HG03135 (cell line): Measurements from ENCODE around the gene MED22.

ENCODE experiments used
- ATAC-seq: cut with Tn5 transposase; IDR thresholded peaks from one replicate; pipeline ENCODE4 v1.9.1; 2021; ENCODE audit warnings: mild to moderate bottlenecking, moderate library complexity; ENCODE audit not compliant: unreplicated experiment

Gene MED22

GRCh38 chr9:133356391-133357091 is 8.6 kb upstream of the MED22 start, which contains the start of the genes SURF1 and SURF2:
Gene SURF1, minus strand, starts transcription at chr9:133356487. Its CDS starts 34 bp downstream, at chr9:133356453.
Gene SURF2, plus strand, starts transcription at chr9:133356550. Its CDS starts 43 bp downstream, at chr9:133356593.
- peak; percentile 72 for ATAC-seq

GRCh38 chr9:133355881-133356357 is 8.0 kb upstream of the MED22 start:
- ATAC-seq, result peak; percentile 28

- no peak for ATAC-seq
Measured at GRCh38 chr9:133354766-133355165, 6.8 kb upstream of the MED22 start.

- no peak for ATAC-seq
Measured at GRCh38 chr9:133353548-133353947, 5.6 kb upstream of the MED22 start.

DNA sequence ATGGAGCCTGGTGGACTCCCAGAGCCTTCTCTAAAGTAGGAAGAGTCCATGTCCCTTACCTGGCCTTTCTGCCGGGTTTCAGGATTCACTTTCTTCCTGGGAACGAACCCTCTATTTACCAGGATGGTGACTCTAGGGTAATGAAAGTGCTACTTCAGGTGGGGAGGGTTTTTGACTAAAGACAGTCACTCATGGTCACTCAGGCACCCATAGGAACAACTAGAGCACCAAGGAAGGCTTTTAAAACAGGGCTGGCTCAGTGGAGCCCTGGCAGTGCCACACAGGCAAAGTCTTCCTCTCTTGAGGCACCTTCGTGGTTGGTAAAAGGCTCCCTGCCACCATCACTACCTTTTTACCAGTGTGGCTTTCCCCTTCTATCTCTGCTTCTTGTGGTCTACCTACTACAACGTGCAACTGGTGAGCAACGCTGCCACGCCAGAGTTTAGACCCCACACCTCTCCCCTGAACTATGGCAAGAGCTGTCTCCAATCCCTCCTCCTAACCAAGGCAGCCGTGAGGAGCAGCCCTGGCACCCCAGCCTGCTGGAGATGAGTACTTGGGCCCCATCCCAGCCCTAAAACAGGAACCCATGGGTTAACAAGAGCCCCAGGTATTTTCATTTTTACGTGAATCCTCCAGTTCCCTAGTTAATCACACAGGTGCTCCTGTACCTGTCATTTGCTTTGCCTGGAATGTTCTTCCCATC is 4.9 kb upstream of the MED22 start:
- ATAC-seq, result no peak

- no peak for ATAC-seq
Measured at GRCh38 chr9:133351908-133352634, 4.1 kb upstream of the MED22 start.

- no peak for ATAC-seq
Measured at GRCh38 chr9:133351526-133351907, 3.6 kb upstream of the MED22 start.

GRCh38 chr9:133349965-133350616 is 2.2 kb upstream of the MED22 start:
- no peak for ATAC-seq

- no peak for ATAC-seq
Measured at GRCh38 chr9:133348718-133349573, 1.0 kb upstream of the MED22 start.

- ATAC-seq, result peak; percentile 14
Measured at GRCh38 chr9:133347515-133347984, 381 bp downstream of the MED22 start.

- no peak for ATAC-seq
Measured at GRCh38 chr9:133346021-133346785, 1.7 kb downstream of the MED22 start.

GRCh38 chr9:133345596-133345995 is 2.3 kb downstream of the MED22 start:
- no peak for ATAC-seq

DNA sequence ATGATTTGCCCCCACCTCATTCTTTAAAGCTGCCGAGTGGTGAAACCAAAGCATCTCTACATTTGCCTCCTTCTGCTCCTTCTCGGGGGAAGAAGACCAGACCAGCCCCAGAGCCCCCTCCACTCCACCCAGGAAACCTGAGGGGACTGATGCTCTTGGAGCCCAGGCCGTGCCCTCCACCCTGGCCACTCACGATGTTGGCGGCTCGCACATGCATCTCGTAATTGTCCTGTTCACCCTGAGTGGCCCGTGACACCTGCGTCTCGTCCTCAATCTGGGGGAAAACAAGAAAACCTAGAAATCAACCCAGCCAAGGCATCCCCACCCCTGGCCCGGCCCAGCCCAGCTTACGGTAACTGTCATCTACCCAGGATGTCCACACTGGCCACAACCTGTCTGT is 3.0 kb downstream of the MED22 start:
- ATAC-seq, result no peak

- no peak for ATAC-seq
Measured at GRCh38 chr9:133344071-133344470, 3.9 kb downstream of the MED22 start.

DNA sequence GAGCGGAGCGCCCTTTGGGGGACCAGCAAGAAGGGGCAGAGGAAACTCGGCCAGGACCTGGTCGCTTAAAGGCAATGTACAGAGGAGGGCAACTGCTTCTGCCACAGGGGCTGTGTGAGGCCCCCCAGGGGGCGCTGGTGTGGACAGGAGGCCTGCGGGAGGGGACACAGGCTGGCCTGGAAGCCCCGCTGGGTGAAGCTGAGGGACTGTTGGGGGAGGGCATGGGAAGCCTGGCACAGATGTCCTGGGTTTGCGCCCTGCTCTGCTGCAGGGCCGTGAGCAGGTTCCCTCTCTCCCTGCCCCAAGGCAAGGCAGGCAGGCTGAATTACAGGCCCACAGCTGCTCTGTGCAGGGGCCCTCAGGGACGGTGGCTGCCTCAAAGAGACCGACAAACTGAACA is 5.4 kb downstream of the MED22 start:
- no peak for ATAC-seq

DNA sequence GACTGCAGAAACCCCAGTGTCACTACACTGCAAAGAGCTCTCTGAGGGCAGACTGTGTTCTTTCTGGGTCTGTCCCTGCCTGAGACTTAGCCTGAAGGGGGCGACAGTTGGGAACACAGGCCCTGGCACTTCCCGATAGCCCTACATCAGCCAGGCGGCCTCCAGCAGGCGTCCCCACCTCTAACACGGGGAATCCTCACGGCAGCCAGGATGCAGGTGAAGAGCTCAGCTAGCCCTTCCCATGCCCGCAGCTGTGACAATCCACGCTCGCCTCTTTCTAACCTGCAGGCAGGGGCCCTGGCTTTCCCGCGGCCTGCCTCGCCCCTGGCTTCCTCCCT is 5.9 kb downstream of the MED22 start:
- no peak for ATAC-seq

- no peak for ATAC-seq
Measured at GRCh38 chr9:133341369-133342068, 6.4 kb downstream of the MED22 start.

DNA sequence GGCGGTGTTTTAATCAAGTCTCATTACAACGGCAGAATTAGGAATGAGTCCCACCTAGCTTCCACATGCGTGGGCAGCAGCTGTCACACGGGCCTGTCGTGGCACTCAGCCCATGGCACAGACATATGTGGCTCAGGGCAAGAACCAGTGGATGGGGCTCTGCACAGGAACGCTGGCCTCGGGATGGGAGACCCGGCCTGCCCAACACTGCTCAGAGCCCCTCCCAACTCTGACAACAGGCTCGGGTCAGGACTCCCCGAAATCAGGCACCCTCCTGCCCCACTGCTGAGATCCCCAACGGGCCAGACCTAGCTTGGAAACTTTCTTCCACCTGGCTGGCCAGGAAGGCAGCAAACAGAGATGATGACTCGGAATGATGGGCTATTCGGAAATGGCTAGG is 7.0 kb downstream of the MED22 start:
- ATAC-seq, result no peak

DNA sequence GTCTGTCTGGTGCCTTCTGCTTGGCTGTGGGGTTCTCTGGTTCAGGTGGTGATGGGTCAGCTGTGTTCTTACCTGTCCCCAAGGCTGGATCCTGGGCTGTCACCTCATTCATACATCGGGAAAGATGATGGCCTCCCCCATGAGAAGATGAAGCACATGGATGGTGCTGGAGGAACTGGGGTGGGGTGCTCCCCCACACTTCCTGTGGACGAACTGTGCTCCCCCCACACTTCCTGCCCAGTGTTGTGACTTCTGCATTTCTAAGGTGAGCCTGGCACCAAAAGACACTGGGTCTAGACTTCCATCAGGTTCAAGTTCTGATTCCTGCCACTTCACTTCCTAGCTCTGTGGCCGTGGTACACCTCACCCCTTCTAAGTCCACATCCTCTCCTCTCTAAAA is 7.7 kb downstream of the MED22 start:
- no peak for ATAC-seq
